ENCODE results near the gene ZIC3. TPM values are rescaled to one million over a fixed set of nuclear protein-coding genes. Genes with fewer than 3 reads are reported as not detected.

ZIC3 gene
- total and polyA plus RNA-seq, 10 of the 15 experiments (the other 5 are each of a cell fraction or from before 2014, with no cell fraction given) = 0.07 TPM; not detected in 9

GRCh38 chrX:137574784-137575293 is 8.9 kb downstream of the ZIC3 start (continued):
- no peak for TF ChIP-seq KLF5 (IDR thresholded peaks at IDR 0.05; ENCODE audit: partially characterized antibody)
- TF ChIP-seq, protein P1, sequence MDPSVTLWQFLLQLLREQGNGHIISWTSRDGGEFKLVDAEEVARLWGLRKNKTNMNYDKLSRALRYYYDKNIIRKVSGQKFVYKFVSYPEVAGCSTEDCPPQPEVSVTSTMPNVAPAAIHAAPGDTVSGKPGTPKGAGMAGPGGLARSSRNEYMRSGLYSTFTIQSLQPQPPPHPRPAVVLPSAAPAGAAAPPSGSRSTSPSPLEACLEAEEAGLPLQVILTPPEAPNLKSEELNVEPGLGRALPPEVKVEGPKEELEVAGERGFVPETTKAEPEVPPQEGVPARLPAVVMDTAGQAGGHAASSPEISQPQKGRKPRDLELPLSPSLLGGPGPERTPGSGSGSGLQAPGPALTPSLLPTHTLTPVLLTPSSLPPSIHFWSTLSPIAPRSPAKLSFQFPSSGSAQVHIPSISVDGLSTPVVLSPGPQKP (IDR thresholded peaks at IDR 0.05; ENCODE audit: low read depth, low read length) = no peak

DNA sequence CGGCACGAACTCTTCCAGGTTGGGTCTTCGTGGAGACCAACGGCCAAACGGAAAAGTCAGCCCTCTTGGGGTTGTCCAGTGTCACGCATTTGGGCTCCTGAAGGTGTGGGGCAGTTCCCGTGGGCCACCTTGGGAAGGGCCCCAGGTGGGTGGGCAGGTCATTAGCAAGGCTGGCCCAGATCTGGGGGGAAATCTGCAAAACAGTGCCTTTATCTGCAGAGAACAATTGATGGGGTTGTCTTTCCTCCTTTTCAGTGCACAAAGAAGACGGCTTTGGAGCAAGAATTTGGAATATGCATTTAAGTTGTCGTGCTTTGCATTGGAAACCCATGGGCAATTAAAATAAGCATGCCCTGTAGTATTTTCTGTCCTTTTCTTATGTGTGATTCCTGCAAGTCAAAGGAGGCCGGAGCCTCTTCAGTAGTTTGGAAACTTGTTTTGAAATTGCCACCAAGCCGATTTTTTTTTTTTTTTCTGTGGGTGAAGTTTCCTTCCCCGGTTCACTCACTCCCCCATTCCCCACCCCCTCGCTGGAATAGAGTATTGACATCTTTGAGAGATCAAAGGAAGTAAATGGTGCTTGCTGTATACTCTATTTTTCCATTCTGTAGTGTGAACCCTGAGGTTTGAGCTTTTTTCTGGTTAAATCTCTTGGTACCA is 9.8 kb downstream of the ZIC3 start:
- POLR2A ChIA-PET = no interaction called here
- Histone ChIP-seq H3K9ac (ENCODE audit: control insufficient read depth, insufficient read depth, low read length) (no peak overlapping the region), H3K9me3 (replicated peaks; ENCODE audit: control insufficient read depth, insufficient read depth, low read length) (no peaks in the 10 kb centered on the region), H3K27me3 (replicated peaks in 1 of 2; ENCODE audit: control insufficient read depth in 2 of 2, insufficient read depth in 2 of 2, low read length in 1 of 2) (no peaks in the 10 kb centered on the region), H3K79me2 (ENCODE audit: control insufficient read depth, insufficient read depth, low read length) (no peaks in the 10 kb centered on the region), H3K27ac (ENCODE audit: control insufficient read depth, insufficient read depth) (no peak overlapping the region), H4K20me1 (ENCODE audit: control insufficient read depth, insufficient read depth) (no peaks in the 10 kb centered on the region), H3K4me2 (ENCODE audit: control insufficient read depth, insufficient read depth) (no peak overlapping the region), H3K4me3 (no peak overlapping the region), H3K4me1 (ENCODE audit: control insufficient read depth, insufficient read depth, low read length) (no peaks in the 10 kb centered on the region), H2AFZ (ENCODE audit: control insufficient read depth, low read depth, low read length) (no peak overlapping the region), H3K36me3 (ENCODE audit: control insufficient read depth in 2 of 2, insufficient read depth in 2 of 2, low read length in 1 of 2) (no peaks in the 10 kb centered on the region)
- in situ Hi-C loops (cut with MboI) = no loop called here
- DNase-seq (ENCODE audit: low read depth, low spot score) (no peak), FAIRE-seq (no peak), ATAC-seq (no peak)
- intact Hi-C loops (cut with micrococcal nuclease; ENCODE audit: unreplicated experiment) = no loop called here
- CTCF ChIA-PET = no interaction called here
- RAD21 ChIA-PET (ENCODE audit: unreplicated experiment) = no interaction called here
- no TSS peak for BruUV-seq (replicated peaks)
- SMC1A ChIA-PET (ENCODE audit: uncharacterized antibody, unreplicated experiment) = interaction anchor here (1.7 kb wide), 1 partner anchor 10 kb away, joined by 5 read pairs; no protein-coding TSS in a partner anchor
- 41% methylated on average over 13 of the region's 13 CpGs for WGBS (ENCODE audit: insufficient coverage, insufficient replicate concordance, low lambda C conversion rate, missing lambda C conversion rate)
- TF ChIP-seq E4F1 (IDR thresholded peaks at IDR 0.05; ENCODE audit: borderline replicate concordance, partially characterized antibody) (no peak), GATAD2B (conservative IDR thresholded peaks at IDR 0.05; ENCODE audit: low read depth) (no peak), CBX3 (IDR thresholded peaks at IDR 0.05; ENCODE audit: borderline replicate concordance, low read depth) (no peak), ETV6 (conservative IDR thresholded peaks at IDR 0.05 in 1 of 2, IDR thresholded peaks at IDR 0.05 in 1 of 2; ENCODE audit: borderline replicate concordance in 1 of 2, low read depth in 1 of 2) (no peak), RELA (IDR thresholded peaks at IDR 0.05; ENCODE audit: borderline replicate concordance, partially characterized antibody) (no peak), MEF2A (IDR thresholded peaks at IDR 0.05; ENCODE audit: insufficient read depth, low read depth, low read length) (no peak), DPF2 (IDR thresholded peaks at IDR 0.05) (no peak)
- TF ChIP-seq, protein P2, sequence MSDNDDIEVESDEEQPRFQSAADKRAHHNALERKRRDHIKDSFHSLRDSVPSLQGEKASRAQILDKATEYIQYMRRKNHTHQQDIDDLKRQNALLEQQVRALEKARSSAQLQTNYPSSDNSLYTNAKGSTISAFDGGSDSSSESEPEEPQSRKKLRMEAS (IDR thresholded peaks at IDR 0.05; ENCODE audit: low read depth, low read length) = no peak
- TF ChIP-seq, protein P3, sequence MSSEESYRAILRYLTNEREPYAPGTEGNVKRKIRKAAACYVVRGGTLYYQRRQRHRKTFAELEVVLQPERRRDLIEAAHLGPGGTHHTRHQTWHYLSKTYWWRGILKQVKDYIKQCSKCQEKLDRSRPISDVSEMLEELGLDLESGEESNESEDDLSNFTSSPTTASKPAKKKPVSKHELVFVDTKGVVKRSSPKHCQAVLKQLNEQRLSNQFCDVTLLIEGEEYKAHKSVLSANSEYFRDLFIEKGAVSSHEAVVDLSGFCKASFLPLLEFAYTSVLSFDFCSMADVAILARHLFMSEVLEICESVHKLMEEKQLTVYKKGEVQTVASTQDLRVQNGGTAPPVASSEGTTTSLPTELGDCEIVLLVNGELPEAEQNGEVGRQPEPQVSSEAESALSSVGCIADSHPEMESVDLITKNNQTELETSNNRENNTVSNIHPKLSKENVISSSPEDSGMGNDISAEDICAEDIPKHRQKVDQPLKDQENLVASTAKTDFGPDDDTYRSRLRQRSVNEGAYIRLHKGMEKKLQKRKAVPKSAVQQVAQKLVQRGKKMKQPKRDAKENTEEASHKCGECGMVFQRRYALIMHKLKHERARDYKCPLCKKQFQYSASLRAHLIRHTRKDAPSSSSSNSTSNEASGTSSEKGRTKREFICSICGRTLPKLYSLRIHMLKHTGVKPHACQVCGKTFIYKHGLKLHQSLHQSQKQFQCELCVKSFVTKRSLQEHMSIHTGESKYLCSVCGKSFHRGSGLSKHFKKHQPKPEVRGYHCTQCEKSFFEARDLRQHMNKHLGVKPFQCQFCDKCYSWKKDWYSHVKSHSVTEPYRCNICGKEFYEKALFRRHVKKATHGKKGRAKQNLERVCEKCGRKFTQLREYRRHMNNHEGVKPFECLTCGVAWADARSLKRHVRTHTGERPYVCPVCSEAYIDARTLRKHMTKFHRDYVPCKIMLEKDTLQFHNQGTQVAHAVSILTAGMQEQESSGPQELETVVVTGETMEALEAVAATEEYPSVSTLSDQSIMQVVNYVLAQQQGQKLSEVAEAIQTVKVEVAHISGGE (CRISPR knock-in tag; IDR thresholded peaks at IDR 0.05) = no peak
- TF ChIP-seq, protein P4, sequence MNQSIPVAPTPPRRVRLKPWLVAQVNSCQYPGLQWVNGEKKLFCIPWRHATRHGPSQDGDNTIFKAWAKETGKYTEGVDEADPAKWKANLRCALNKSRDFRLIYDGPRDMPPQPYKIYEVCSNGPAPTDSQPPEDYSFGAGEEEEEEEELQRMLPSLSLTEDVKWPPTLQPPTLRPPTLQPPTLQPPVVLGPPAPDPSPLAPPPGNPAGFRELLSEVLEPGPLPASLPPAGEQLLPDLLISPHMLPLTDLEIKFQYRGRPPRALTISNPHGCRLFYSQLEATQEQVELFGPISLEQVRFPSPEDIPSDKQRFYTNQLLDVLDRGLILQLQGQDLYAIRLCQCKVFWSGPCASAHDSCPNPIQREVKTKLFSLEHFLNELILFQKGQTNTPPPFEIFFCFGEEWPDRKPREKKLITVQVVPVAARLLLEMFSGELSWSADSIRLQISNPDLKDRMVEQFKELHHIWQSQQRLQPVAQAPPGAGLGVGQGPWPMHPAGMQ (IDR thresholded peaks at IDR 0.05; ENCODE audit: borderline replicate concordance) = no peak

Data from GM12878 (cell line).